ENCODE measurements around the gene PLD1.

PLD1 gene

GRCh38 chr3:171688593-171688992, 121.7 kb downstream of the PLD1 start:
- DNase-seq: no peak

DNA sequence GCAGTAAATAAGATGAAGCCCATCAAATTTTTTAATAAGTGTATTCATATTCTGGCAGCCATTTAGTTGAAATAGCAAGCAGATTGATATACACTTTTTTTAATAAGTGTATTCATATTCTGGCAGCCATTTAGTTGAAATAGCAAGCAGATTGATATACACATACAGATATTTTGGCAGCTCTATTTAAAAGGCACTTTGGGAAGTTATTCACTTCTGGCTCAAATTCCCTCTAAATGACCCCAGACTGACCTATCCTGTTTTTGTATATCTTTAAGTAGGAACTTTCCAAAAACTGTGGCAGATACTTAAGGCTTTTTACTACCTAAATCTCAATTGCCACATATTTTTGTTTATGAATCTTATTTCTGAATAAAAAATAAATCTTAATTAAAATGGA, 122.3 kb downstream of the PLD1 start:
- no peak for DNase-seq

- no peak for DNase-seq
These were observed 122.7 kb downstream of the PLD1 start for GRCh38 chr3:171687581-171687980.

DNA sequence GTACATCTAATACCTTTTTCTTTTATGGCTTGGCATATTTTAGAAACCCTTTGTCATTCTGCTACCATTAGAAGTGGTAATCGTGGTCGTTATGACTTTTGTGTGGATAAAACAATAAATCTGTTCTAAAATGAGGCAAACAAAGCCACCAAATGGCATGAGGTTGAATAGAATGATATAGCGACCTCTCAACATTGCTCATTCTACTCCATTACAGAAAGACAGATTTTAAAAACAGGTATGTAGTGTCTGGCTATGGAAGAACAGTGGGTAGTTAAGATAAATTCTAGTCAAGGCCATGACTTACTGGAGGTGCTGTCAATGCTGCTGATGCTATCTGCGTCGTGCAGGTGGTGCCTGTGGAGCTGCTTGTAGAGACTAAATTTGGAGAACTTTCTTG, 123.2 kb downstream of the PLD1 start:
- DNase-seq: no peak

- DNase-seq: no peak
These were observed 125.0 kb downstream of the PLD1 start for GRCh38 chr3:171685116-171685895.

DNA sequence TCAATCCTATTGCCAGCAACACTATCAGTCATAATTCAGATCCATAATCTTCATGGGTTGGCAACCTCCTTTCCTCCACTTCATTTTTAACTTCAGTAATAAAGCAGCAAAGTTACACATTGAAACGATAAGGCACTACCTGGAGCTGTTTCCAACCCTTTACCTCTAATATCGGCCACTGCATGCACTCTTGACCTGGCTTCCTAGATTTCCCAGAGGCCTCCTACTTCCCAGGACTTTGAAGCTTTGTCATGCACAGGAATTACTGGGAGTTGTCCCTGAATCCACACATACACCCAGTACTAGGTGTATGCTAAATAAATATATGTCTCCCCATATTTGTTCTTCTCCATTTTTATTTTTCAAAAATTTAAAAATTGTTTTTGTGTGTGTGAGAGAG, 126.1 kb downstream of the PLD1 start:
- no peak for DNase-seq

DNA sequence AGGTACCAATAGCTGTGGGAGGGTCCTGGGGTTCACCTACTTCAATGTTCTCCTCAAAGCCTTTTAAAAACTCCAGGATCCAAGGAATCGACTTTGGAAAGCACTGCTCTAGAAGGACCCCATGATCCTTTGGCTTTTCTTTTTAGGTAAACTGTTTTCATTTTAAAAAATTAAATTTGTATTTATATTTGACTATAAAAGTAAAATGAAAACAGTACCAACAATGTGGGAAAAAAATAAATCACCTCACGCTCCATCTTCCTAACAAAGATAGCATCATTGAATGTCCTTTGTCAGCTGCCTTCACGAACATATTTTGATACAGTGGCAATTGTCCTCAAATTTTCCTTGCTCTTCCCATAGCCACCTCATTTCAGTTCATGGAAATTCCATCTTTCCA, 127.5 kb downstream of the PLD1 start:
- no peak for DNase-seq

GRCh38 chr3:171680726-171681411, 129.4 kb downstream of the PLD1 start:
- DNase-seq: no peak

DNA sequence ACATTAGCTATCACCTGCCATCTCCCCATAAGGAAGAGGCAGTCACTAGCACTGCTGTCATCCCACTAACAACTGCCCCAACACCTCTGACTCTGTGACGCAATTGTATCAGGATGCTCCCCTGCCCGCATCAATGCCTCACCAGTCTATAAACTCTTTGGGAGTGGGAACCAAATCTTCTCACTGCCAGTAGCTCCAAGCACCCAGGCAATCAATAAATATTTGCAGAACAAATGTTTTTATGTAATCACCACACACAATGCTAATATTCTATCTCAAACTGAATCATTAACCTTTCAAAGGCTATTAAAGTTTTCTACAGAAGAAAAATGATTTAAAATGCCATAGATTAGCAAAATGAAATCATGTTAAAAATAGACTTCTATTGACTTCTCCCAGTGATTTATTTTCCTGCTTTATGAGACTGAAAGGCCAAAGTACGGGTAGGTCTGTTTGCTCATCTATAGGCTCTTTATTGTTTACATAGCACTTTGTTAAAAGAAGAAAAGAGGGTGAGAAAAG, 131.3 kb downstream of the PLD1 start:
- no peak for DNase-seq

DNA sequence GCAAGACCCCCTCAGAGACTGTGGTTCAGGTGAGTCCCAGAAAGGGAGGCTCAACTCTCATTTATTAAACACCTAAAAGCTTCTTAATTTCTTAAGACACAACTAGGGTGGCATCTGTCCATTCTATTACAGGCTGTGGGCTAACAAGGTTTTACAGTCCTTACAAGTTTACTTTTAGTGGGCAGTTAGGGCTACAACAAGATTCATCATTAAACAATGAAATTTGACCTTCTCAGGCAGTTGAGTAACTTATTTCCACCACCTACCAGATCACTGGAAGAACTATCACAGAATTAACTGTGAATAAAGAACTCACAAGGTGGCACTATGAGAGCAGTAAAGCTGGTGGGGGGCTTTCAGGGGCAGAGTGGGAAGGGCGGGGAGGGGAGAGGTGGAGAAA, 132.6 kb downstream of the PLD1 start:
- DNase-seq: no peak

- no peak for DNase-seq
These were observed 133.6 kb downstream of the PLD1 start for GRCh38 chr3:171676601-171677175.

- DNase-seq: no peak
These were observed 136.3 kb downstream of the PLD1 start for GRCh38 chr3:171673951-171674350.

- no peak for DNase-seq
These were observed 137.7 kb downstream of the PLD1 start for GRCh38 chr3:171672538-171672937.

GRCh38 chr3:171672124-171672523, 138.2 kb downstream of the PLD1 start:
- no peak for DNase-seq

DNA sequence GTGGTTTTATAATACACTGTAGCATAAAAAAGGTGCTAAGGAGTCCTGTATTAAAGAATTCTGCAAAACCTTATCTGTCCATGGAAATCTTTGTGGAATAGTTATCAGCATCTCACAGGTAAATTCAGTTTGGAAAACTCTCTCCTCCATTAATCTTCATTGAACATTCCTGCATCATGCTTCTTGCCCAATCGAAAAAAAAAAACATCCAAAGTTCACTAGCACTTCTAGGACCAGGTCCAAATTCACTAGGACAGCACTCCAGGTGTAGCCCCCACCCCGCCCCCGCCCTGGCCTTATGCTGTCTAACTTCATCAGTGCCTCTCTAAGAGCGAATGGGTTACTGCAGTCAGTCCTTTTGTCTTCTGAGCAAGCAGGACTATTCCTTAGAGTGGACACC, 138.6 kb downstream of the PLD1 start:
- DNase-seq: no peak

DNA sequence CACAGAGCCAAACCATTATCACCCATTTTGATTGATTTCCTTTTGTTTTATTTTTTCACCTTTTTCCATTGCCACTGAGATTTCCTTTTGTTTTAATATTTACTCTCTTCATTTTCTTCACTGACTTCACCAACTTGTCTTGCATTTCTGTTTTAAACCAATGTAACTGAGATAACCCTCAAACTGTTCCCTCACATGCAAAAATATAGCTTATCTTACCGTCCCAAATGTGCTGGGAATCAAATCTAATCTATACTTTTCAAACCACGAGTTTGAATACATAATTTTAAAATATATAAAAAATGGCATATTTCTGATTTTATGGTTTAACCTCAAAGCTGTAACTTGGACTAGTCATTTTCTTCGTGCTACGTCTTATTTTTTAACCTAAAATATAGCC, 143.8 kb downstream of the PLD1 start:
- DNase-seq: no peak

DNA sequence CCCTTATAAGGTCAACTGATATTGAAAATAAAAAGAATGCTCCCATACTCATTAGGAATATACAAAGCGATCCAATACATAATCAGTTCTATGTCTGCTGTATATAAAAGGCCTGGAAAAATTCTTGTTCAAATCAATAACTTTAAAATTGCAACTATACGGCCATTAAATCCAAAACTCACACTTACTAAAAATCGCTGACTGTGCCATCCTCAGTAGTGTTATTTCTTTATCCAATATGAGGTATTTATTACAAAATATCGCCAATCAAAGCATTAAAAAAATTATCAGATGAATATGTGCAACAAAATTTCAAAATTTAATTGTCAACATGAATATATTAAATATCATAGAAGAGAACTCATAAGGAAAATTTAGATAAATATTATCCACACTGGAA, 146.5 kb downstream of the PLD1 start:
- no peak for DNase-seq

DNA sequence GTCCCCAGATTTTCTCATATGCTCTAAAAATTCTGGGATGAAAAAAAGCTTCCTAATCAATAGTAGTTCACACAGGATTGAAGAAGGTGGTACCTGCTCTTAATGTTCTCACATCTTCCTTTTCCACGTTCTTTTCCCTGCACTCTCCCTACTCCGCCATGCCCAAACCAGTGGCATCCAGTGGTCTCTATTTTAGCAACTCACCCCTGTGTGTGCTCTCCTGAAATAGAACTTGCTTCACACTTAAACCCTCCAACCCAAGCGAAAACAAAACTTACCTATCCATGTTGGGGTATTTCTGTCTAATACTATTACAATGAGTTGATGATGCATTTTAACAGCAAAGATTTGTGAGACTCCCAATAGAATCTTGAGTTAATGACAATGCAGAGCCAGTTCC, 148.8 kb downstream of the PLD1 start:
- DNase-seq: no peak

DNA sequence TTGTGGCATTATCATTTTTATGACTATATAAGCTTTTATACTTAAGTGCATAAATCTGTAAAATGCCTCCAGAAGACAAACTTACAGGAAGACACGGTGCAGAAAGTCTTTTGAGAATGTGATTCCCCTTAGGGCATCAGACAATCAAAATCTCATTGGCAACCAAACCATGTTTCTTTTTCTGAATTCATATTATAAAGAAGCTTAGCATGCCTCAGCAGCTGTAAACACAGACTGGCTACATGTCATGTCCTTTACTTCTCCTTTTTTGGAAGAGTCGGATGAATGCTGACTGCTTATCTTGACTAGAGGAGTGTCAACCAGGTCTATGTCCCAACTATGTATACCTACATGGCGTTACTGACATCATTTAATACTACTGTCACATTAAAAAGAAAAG, 150.1 kb downstream of the PLD1 start:
- DNase-seq: no peak

DNA sequence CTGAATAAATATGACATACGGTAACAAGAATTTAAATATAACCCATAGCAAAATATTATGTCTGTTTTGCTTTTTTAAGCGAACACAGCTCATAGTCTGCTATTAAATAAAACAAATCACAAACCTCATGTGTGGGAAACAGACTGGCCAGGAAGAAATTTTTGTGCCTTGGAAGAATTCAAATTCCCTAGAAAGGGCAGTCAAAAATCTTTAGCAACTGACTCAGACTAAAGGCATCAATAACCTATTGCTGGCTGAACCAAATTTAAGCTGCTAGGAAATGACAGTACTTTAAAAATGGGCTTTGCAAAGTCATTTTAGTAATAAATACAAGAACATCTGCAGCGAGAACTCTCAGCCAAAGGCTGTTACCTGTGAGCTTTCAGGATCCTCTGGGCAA, 151.4 kb downstream of the PLD1 start:
- no peak for DNase-seq

- no peak for DNase-seq
These were observed 155.5 kb downstream of the PLD1 start for GRCh38 chr3:171654809-171655208.

DNA sequence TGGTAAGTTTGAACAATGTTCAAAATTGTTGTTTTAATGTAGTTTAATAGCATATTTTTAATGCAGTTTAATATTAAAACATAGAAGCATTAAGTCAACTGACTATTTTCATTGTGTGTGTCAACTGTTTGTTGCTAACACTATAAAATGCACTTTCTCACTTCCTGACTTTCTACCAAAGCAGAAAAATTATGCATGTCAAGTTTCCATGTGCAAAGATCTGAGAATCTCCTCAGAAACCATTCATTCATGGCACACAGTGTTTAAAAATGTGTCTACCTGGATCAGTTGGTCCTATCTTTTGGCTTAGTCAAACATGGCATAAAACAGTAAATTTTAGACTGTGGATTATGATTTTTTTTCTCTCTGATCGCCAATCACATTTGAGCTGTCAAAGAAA, 156.0 kb downstream of the PLD1 start:
- DNase-seq: no peak

GRCh38 chr3:171653701-171654100, 156.6 kb downstream of the PLD1 start:
- DNase-seq: no peak

GRCh38 chr3:171652932-171653331, 157.4 kb downstream of the PLD1 start:
- no peak for DNase-seq
